NB4 (cell line): ENCODE results near the gene IFT81.

ENCODE experiments used
- DNase-seq: peaks from one replicate; pipeline ENCODE4 v3.0.0; 2010; ENCODE audit warnings: low read depth
- H3K4me3 ChIP-seq: one replicate; pipeline ENCODE4 v1.5.1; 2011; ENCODE audit warnings: mild to moderate bottlenecking, low read depth, low read length, moderate library complexity
- CTCF ChIP-seq: IDR thresholded peaks from one replicate; pipeline ENCODE4 v1.5.1; 2012; ENCODE audit warnings: low read depth, low read length
- MAX ChIP-seq: IDR thresholded peaks from 2 replicates; pipeline ENCODE4 v1.6.1; 2011; ENCODE audit warnings: low read depth, low read length
- MYC ChIP-seq: IDR thresholded peaks from 2 replicates; pipeline ENCODE4 v1.6.1; 2011; ENCODE audit warnings: low read depth, low read length
- POLR2A ChIP-seq: IDR thresholded peaks from 2 replicates; pipeline ENCODE4 v1.6.1; 2011; ENCODE audit warnings: mild to moderate bottlenecking; ENCODE audit not compliant: insufficient read length; ENCODE audit errors: extremely low read depth

Gene IFT81

GRCh38 chr12:110217996-110218674, 94.0 kb downstream of the IFT81 start:
- no peak for TF ChIP-seq MYC
- no peak for TF ChIP-seq MAX
- TF ChIP-seq CTCF: no peak
- no peak for TF ChIP-seq POLR2A
- no peak overlapping the region for H3K4me3 ChIP-seq
- DNase-seq: no peak

GRCh38 chr12:110222027-110222426, 97.9 kb downstream of the IFT81 start:
- TF ChIP-seq CTCF: no peak
- no peak for TF ChIP-seq MAX
- no peak for TF ChIP-seq POLR2A
- TF ChIP-seq MYC: no peak
- DNase-seq: no peak
- H3K4me3 ChIP-seq: no peak overlapping the region

GRCh38 chr12:110222433-110222832, 98.3 kb downstream of the IFT81 start:
- no peak overlapping the region for H3K4me3 ChIP-seq
- TF ChIP-seq MAX: no peak
- TF ChIP-seq CTCF: no peak
- TF ChIP-seq POLR2A: no peak
- no peak for TF ChIP-seq MYC
- DNase-seq: no peak

GRCh38 chr12:110223777-110224378, 99.7 kb downstream of the IFT81 start:
- H3K4me3 ChIP-seq: no peak overlapping the region
- no peak for DNase-seq
- no peak for TF ChIP-seq MYC
- TF ChIP-seq MAX: no peak
- TF ChIP-seq CTCF: no peak
- no peak for TF ChIP-seq POLR2A

- peak; percentile 46 for DNase-seq
- TF ChIP-seq MYC (no peak), CTCF (peak; percentile 34)
- H3K4me3 ChIP-seq: no peak overlapping the region
Observed at GRCh38 chr12:110224379-110225304, 100.5 kb downstream of the IFT81 start.
